ENCODE measurements around the gene PPP2CA.
"Not testable (repeated sequence)": the region's sequence is repeated elsewhere in the genome, so short reads cannot be mapped to it uniquely, and the experiment has no call there.

Gene PPP2CA

DNA sequence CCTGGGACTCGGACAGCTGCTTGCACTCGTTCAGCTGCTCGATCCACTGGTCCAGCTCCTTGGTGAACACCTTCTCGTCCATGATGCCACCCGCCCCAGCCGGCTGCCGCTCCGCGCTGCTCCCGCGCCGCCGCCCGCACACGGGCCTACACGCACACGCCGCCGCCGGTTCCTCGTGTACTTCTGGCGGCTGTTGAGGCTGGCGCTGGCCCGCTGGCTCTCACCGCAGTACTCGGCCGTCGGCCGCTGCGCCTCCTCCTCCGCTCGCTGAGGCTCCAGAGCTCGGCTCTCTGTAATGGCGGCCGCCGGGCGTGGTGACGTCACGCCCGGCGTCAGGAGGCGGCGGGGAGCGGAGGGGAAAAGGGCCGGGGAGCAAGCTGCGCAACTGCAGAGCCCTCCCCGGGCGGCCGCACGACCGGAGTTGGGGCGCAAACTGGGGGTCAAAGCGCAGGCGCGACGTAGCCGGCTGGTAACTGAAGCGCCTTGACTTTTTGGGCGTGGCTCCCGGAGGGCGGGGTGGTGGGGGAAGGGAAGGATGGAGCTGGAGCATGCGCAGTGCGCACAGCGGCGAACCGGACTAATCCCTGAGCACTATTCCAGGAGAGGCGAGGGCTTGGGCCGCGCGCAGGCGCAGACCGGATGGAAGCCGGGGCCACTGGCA is at the start of gene PPP2CA:
PPP2CA (minus strand) TSS at position 294 of the 661 bp plus-strand sequence; CDS start at position 82, 212 bp downstream.
- DNase-seq (ENCODE audit: low read depth in 1 of 2, low spot score in 1 of 2) = peak; percentile 88 to 99
- no peak for TF ChIP-seq JUND (IDR thresholded peaks at IDR 0.05; ENCODE audit: low read depth)
- in situ Hi-C loops (cut with HindIII; ENCODE audit: low pct_unique_long_range_greater_than_20kb, low sequenced_read_pairs) = no loop called here

DNA sequence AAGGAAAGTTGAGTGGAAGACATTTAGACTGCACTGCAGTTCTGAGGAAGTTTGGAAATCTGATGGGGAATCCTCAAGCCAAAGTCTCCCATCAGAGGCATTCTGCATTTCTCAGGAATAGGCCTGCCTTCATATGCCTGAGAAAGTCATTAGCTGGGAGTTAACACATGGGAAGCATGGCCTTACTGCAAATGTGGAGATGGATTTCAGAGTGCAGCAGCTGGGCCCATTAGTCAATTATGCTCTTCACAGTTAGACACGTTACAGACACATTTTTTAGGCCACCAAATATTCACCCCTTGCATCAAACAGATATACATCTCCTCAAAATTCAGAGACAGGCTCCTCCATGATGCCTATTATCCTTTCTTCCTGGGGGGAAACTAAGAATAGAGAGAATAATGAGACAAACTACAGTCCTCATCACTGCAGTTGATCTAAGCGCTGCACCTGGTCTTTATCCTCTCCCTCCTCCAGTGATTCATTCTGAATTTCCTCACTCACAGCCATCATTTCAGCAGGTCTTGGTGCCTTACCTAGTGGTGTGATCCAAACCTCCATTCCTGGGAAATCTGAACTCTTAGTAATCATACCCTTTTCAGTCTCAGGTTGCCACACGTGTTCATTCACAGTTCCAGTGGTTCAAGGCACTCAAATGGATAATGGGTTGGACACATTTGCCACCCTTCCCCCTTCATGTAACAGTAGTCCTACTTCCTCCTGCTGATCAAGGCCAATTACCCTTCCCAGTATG is 47.9 kb upstream of the PPP2CA start:
- no peak for DNase-seq (ENCODE audit: low read depth in 1 of 2, low spot score in 1 of 2)
- in situ Hi-C loops (cut with HindIII; ENCODE audit: low pct_unique_long_range_greater_than_20kb, low sequenced_read_pairs) = no loop called here

GRCh38 chr5:134271059-134271458 is 45.2 kb upstream of the PPP2CA start:
- TF ChIP-seq JUND (IDR thresholded peaks at IDR 0.05; ENCODE audit: low read depth) = no peak
- in situ Hi-C loops (cut with HindIII; ENCODE audit: low pct_unique_long_range_greater_than_20kb, low sequenced_read_pairs) = no loop called here
- DNase-seq (ENCODE audit: low read depth in 1 of 2, low spot score in 1 of 2) = no peak

More for the DNA sequence above, 47.9 kb upstream of the PPP2CA start:
- TF ChIP-seq JUND (IDR thresholded peaks at IDR 0.05; ENCODE audit: low read depth) = no peak

DNA sequence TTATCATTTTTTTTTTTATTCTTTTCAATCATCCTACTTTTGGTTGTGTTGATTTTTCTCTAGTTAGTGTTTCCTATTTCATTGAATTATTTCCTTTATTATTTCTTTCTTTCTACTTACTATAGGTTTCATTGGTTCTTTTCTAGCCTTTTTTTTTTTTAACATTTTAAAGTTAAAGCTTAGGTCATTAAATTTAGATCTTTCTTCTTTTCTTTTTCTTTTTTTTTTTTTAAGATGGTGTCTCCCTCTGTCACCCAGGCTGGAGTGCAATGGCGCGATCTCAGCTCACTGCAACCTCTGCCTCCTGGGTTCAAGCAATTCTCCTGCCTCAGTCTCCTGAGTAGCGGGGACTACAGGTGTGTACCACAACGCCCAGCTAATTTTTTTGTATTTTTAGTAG is 43.0 kb upstream of the PPP2CA start:
- in situ Hi-C loops (cut with HindIII; ENCODE audit: low pct_unique_long_range_greater_than_20kb, low sequenced_read_pairs) = no loop called here
- DNase-seq (ENCODE audit: low read depth in 1 of 2, low spot score in 1 of 2) = no peak
- TF ChIP-seq JUND (IDR thresholded peaks at IDR 0.05; ENCODE audit: low read depth) = no peak

GRCh38 chr5:134268019-134268601 is 42.2 kb upstream of the PPP2CA start:
- in situ Hi-C loops (cut with HindIII; ENCODE audit: low pct_unique_long_range_greater_than_20kb, low sequenced_read_pairs) = no loop called here
- no peak for TF ChIP-seq JUND (IDR thresholded peaks at IDR 0.05; ENCODE audit: low read depth)
- no peak for DNase-seq (ENCODE audit: low read depth in 1 of 2, low spot score in 1 of 2)

DNA sequence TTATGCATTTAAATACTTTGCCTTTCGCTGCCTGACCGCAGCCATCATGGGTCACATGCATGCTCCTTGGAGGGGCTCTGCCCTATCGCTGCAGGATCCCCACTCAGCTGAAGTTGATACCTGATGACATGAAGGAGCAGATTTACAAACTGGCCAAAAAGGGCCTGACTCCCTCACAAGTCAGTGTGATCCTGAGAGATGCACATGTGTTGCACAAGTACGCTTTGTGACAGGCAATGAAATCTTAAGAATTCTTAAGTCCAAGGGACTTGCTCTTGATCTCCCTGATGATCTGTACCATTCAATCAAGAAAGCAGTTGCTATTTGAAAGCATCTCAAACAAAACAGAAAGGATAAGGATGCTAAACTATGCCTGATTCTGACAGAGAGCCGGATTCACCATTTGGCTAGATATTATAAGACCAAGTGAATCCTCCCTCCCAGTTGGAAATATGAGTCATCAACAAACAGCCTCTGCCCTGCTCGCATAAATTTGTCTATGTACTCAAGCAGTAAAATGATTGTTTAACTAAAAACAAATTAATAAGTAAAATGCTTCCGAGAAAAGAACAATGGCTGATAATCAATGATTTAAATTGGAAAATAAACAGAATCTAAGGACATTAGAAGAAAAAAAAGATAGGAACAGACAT is 41.6 kb upstream of the PPP2CA start:
- TF ChIP-seq JUND (IDR thresholded peaks at IDR 0.05; ENCODE audit: low read depth) = no peak
- DNase-seq (ENCODE audit: low read depth in 1 of 2, low spot score in 1 of 2) = no peak
- in situ Hi-C loops (cut with HindIII; ENCODE audit: low pct_unique_long_range_greater_than_20kb, low sequenced_read_pairs) = no loop called here

GRCh38 chr5:134263801-134264200 is 37.9 kb upstream of the PPP2CA start:
- no peak for TF ChIP-seq JUND (IDR thresholded peaks at IDR 0.05; ENCODE audit: low read depth)
- no peak for DNase-seq (ENCODE audit: low read depth in 1 of 2, low spot score in 1 of 2)
- in situ Hi-C loops (cut with HindIII; ENCODE audit: low pct_unique_long_range_greater_than_20kb, low sequenced_read_pairs) = no loop called here

DNA sequence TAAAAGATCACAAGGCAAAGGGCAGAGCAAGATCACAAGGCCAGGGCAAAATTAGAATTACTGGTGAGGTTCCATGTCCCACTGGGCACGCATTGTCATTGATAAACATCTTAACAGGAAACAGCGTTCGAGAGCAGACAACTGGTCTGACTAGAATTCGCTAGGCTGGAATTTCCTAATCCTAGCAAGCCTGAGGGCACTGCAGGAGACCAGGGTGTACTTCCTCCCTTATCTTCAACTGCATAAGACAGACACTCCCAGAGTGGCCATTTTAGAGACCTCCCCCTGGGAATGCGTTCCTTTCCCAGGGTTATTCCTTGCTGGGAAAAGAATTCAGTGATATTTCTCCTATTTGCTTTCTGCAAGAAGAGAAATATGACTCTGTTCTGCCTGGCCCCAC is 36.8 kb upstream of the PPP2CA start:
- peak in 1 of 2 experiments; percentile 68 for DNase-seq (ENCODE audit: low read depth in 1 of 2, low spot score in 1 of 2)
- in situ Hi-C loops (cut with HindIII; ENCODE audit: low pct_unique_long_range_greater_than_20kb, low sequenced_read_pairs) = not testable (repeated sequence)

GRCh38 chr5:134258896-134259295 is 33.0 kb upstream of the PPP2CA start:
- DNase-seq (ENCODE audit: low read depth in 1 of 2, low spot score in 1 of 2) = no peak
- in situ Hi-C loops (cut with HindIII; ENCODE audit: low pct_unique_long_range_greater_than_20kb, low sequenced_read_pairs) = no loop called here
- TF ChIP-seq JUND (IDR thresholded peaks at IDR 0.05; ENCODE audit: low read depth) = no peak

GRCh38 chr5:134257176-134257575 is 31.3 kb upstream of the PPP2CA start:
- DNase-seq (ENCODE audit: low read depth in 1 of 2, low spot score in 1 of 2) = no peak
- in situ Hi-C loops (cut with HindIII; ENCODE audit: low pct_unique_long_range_greater_than_20kb, low sequenced_read_pairs) = no loop called here
- TF ChIP-seq JUND (IDR thresholded peaks at IDR 0.05; ENCODE audit: low read depth) = no peak

- in situ Hi-C loops (cut with HindIII; ENCODE audit: low pct_unique_long_range_greater_than_20kb, low sequenced_read_pairs) = no loop called here
- DNase-seq (ENCODE audit: low read depth in 1 of 2, low spot score in 1 of 2) = no peak
- no peak for TF ChIP-seq JUND (IDR thresholded peaks at IDR 0.05; ENCODE audit: low read depth)
Observed at GRCh38 chr5:134255418-134256150, 29.7 kb upstream of the PPP2CA start.

- in situ Hi-C loops (cut with HindIII; ENCODE audit: low pct_unique_long_range_greater_than_20kb, low sequenced_read_pairs) = not testable (repeated sequence)
- peak; percentile 39 to 78 for DNase-seq (ENCODE audit: low read depth in 1 of 2, low spot score in 1 of 2)
Observed at GRCh38 chr5:134253368-134254153, 27.7 kb upstream of the PPP2CA start.
